Measurements from ENCODE around the gene TEKT1. TPM values are rescaled to one million over a fixed set of nuclear protein-coding genes. Genes with fewer than 3 reads are reported as not detected.

Gene TEKT1
- polyA plus RNA-seq, 1 donor from 2014 or later: 0.06 TPM

- no peaks in the 10 kb centered on the region for H3K36me3 ChIP-seq (ENCODE audit: insufficient read depth, low read length)
- H3K79me2 ChIP-seq (replicated peaks; ENCODE audit: insufficient read depth, low read length): no peaks in the 10 kb centered on the region
- H3K9ac ChIP-seq (ENCODE audit: low read length): no peak overlapping the region
- H3K27me3 ChIP-seq (ENCODE audit: insufficient read depth, low read depth, low read length): no peaks in the 10 kb centered on the region
- H3K9me3 ChIP-seq (ENCODE audit: low read length): no peaks in the 10 kb centered on the region
- no peaks in the 10 kb centered on the region for H3F3A ChIP-seq (ENCODE audit: insufficient read depth, low read length, poor library complexity, severe bottlenecking)
- TF ChIP-seq MXI1 (conservative IDR thresholded peaks at IDR 0.05; ENCODE audit: poor library complexity, severe bottlenecking) (no peak), EP300 (conservative IDR thresholded peaks at IDR 0.05; ENCODE audit: poor library complexity, severe bottlenecking) (no peak), SMC3 (conservative IDR thresholded peaks at IDR 0.05; ENCODE audit: poor library complexity) (no peak), RAD21 (conservative IDR thresholded peaks at IDR 0.05) (no peak), REST (IDR thresholded peaks at IDR 0.05; ENCODE audit: borderline replicate concordance) (no peak), EZH2 (IDR thresholded peaks at IDR 0.05; ENCODE audit: borderline replicate concordance, insufficient read depth, low read length, poor library complexity, severe bottlenecking) (no peak), TAF1 (IDR thresholded peaks at IDR 0.05; ENCODE audit: low read depth) (no peak), POLR2AphosphoS5 (IDR thresholded peaks at IDR 0.05) (no peak), CTCF (IDR thresholded peaks at IDR 0.05; ENCODE audit: poor library complexity, severe bottlenecking) (no peak)
- H3K9me2 ChIP-seq (ENCODE audit: insufficient read depth, low read length): no peaks in the 10 kb centered on the region
- no peak overlapping the region for H3K4me2 ChIP-seq (ENCODE audit: low read length)
- H2AFZ ChIP-seq (ENCODE audit: low read depth, low read length): no peak overlapping the region
- no peak overlapping the region for H3K27ac ChIP-seq (ENCODE audit: low read length)
- H4K20me1 ChIP-seq (ENCODE audit: insufficient read depth): no peaks in the 10 kb centered on the region
- no peak overlapping the region for H3K4me3 ChIP-seq (ENCODE audit: low read length)
Measured at GRCh38 chr17:6872936-6873335, 41.4 kb upstream of the TEKT1 start.

GRCh38 chr17:6870841-6871240, 39.3 kb upstream of the TEKT1 start:
- H3K27me3 ChIP-seq (ENCODE audit: insufficient read depth, low read depth, low read length): no peaks in the 10 kb centered on the region
- no peak overlapping the region for H3K9ac ChIP-seq (ENCODE audit: low read length)
- no peaks in the 10 kb centered on the region for H3K36me3 ChIP-seq (ENCODE audit: insufficient read depth, low read length)
- no peaks in the 10 kb centered on the region for H3F3A ChIP-seq (ENCODE audit: insufficient read depth, low read length, poor library complexity, severe bottlenecking)
- no peaks in the 10 kb centered on the region for H3K9me3 ChIP-seq (ENCODE audit: low read length)
- no peaks in the 10 kb centered on the region for H4K20me1 ChIP-seq (ENCODE audit: insufficient read depth)
- H3K27ac ChIP-seq (ENCODE audit: low read length): no peak overlapping the region
- no peak overlapping the region for H2AFZ ChIP-seq (ENCODE audit: low read depth, low read length)
- no peaks in the 10 kb centered on the region for H3K9me2 ChIP-seq (ENCODE audit: insufficient read depth, low read length)
- no peak overlapping the region for H3K4me2 ChIP-seq (ENCODE audit: low read length)
- H3K79me2 ChIP-seq (replicated peaks; ENCODE audit: insufficient read depth, low read length): no peaks in the 10 kb centered on the region
- H3K4me3 ChIP-seq (ENCODE audit: low read length): no peak overlapping the region
- TF ChIP-seq POLR2AphosphoS5 (IDR thresholded peaks at IDR 0.05) (no peak), MXI1 (conservative IDR thresholded peaks at IDR 0.05; ENCODE audit: poor library complexity, severe bottlenecking) (no peak), REST (IDR thresholded peaks at IDR 0.05; ENCODE audit: borderline replicate concordance) (no peak), SMC3 (conservative IDR thresholded peaks at IDR 0.05; ENCODE audit: poor library complexity) (no peak), EZH2 (IDR thresholded peaks at IDR 0.05; ENCODE audit: borderline replicate concordance, insufficient read depth, low read length, poor library complexity, severe bottlenecking) (no peak), EP300 (conservative IDR thresholded peaks at IDR 0.05; ENCODE audit: poor library complexity, severe bottlenecking) (no peak), TAF1 (IDR thresholded peaks at IDR 0.05; ENCODE audit: low read depth) (no peak), CTCF (IDR thresholded peaks at IDR 0.05; ENCODE audit: poor library complexity, severe bottlenecking) (no peak), RAD21 (conservative IDR thresholded peaks at IDR 0.05) (no peak)
